GM19239 (cell line): ENCODE data around the gene CTSC.

Source experiments
- DNase-seq: peaks from one replicate; pipeline ENCODE4 v3.0.0; 2011; ENCODE audit warnings: low spot score; ENCODE audit not compliant: insufficient read length
- FAIRE-seq: peaks from 2 replicates; lab custom pipeline; 2011; peaks lifted over from hg19 to GRCh38; lab: Jason Lieb, UNC

Gene CTSC

GRCh38 chr11:88353835-88354496 lies 16.4 kb upstream of the CTSC start:
- DNase-seq = no peak
- FAIRE-seq = peak; percentile 96

- DNase-seq = no peak
- FAIRE-seq = peak; percentile 47
Observed at GRCh38 chr11:88353386-88353785, 15.8 kb upstream of the CTSC start.

- no peak for DNase-seq
- no peak for FAIRE-seq
Observed at GRCh38 chr11:88352139-88352538, 14.6 kb upstream of the CTSC start.

- FAIRE-seq = no peak
- no peak for DNase-seq
Observed at GRCh38 chr11:88348870-88349269, 11.3 kb upstream of the CTSC start.

- peak; percentile 33 for FAIRE-seq
- no peak for DNase-seq
Observed at GRCh38 chr11:88345949-88346348, 8.4 kb upstream of the CTSC start.

- peak; percentile 78 for FAIRE-seq
- no peak for DNase-seq
Observed at GRCh38 chr11:88345408-88345807, 7.9 kb upstream of the CTSC start.

- FAIRE-seq (peak; percentile 64), DNase-seq (no peak)
Observed at GRCh38 chr11:88344869-88345268, 7.3 kb upstream of the CTSC start.

- FAIRE-seq (no peak), DNase-seq (no peak)
Observed at GRCh38 chr11:88341522-88342251, 4.2 kb upstream of the CTSC start.

- no peak for DNase-seq
- FAIRE-seq = no peak
Observed at GRCh38 chr11:88340366-88340935, 2.9 kb upstream of the CTSC start.

GRCh38 chr11:88337987-88338668 lies 592 bp upstream of the CTSC start:
- DNase-seq (no peak), FAIRE-seq (no peak)

GRCh38 chr11:88335284-88335683 lies 2.3 kb downstream of the CTSC start:
- FAIRE-seq (no peak), DNase-seq (no peak)

GRCh38 chr11:88333862-88334261 lies 3.7 kb downstream of the CTSC start:
- peak; percentile 53 for FAIRE-seq
- DNase-seq = no peak

GRCh38 chr11:88332851-88333250 lies 4.7 kb downstream of the CTSC start:
- FAIRE-seq = no peak
- DNase-seq = no peak

GRCh38 chr11:88330826-88331428 lies 6.6 kb downstream of the CTSC start:
- FAIRE-seq (no peak), DNase-seq (no peak)

- FAIRE-seq = no peak
- no peak for DNase-seq
Observed at GRCh38 chr11:88329563-88330250, 7.8 kb downstream of the CTSC start.

GRCh38 chr11:88327462-88328143 lies 9.9 kb downstream of the CTSC start:
- DNase-seq (no peak), FAIRE-seq (peak; percentile 87)

- FAIRE-seq (peak; percentile 76), DNase-seq (no peak)
Observed at GRCh38 chr11:88327061-88327460, 10.5 kb downstream of the CTSC start.

- DNase-seq (no peak), FAIRE-seq (no peak)
Observed at GRCh38 chr11:88326099-88326498, 11.4 kb downstream of the CTSC start.

- DNase-seq (no peak), FAIRE-seq (no peak)
Observed at GRCh38 chr11:88324562-88325345, 12.8 kb downstream of the CTSC start.
